NCI-H2196 (cell line): Measurements from ENCODE around the gene ADRM1.

ENCODE experiments used
- DNase-seq: peaks from one replicate; lab custom pipeline; 2025; ENCODE audit not compliant: unreplicated experiment; lab: John Stamatoyannopoulos, UW

ADRM1 gene

GRCh38 chr20:62336775-62337557 lies 34.2 kb downstream of the ADRM1 start:
- DNase-seq: no peak

GRCh38 chr20:62337558-62338293 lies 34.9 kb downstream of the ADRM1 start:
- no peak for DNase-seq

DNA sequence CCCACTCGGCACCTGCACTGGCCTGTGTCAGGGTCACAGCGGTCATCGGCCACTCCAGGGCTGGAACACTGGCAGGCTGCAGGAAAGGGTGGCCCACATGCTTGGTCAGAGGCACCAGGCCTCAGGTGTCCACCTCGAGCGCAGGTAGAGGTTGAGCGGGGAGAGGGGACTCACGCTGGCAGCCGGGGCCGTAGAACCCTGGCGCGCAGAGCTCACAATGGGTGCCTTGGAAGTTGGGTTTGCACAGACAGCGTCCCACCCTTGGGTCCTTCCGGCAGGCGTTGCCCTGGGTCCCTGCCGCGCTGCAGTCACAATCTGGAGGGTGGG lies 35.5 kb downstream of the ADRM1 start:
- no peak for DNase-seq

DNA sequence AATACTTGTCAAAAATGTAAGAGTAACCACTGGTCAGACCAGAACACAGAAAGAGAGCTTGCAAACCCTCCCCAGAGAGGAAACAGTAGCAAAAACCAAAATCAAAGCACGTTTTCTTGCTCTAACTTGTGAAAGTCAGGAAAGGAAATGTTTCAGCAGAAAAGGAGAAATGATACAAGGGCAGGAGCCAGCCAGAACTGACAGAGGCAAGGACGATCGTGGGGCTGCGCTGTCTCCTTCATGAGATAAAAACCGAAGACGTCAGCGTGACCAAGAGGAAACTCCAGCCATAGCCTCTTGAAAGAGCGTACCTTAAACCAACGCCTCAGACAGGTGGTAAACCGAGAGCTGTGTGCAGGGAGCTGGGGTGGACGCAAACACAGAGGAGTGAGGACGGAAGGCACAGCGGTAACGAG lies 36.9 kb downstream of the ADRM1 start:
- no peak for DNase-seq

DNA sequence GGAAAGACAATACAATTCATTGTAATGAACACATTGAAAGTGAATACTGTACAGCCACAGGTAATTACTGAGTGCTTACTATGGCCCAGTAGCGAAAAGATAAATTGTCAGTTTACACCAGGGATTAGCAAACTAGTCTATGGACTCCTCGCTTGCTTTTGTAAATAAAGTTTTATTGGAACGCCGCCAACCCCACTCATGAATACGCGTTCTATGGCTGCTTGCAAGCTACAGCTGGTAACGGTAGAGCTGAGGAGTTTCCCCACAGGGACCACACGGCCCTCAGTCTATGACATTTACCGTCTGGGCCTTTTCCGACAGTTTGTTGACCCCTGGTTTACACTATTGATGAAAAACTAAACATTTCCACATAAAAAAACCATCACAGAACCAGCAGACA lies 40.1 kb downstream of the ADRM1 start:
- DNase-seq: peak; percentile 55

GRCh38 chr20:62344092-62344491 lies 41.3 kb downstream of the ADRM1 start:
- DNase-seq: no peak

DNA sequence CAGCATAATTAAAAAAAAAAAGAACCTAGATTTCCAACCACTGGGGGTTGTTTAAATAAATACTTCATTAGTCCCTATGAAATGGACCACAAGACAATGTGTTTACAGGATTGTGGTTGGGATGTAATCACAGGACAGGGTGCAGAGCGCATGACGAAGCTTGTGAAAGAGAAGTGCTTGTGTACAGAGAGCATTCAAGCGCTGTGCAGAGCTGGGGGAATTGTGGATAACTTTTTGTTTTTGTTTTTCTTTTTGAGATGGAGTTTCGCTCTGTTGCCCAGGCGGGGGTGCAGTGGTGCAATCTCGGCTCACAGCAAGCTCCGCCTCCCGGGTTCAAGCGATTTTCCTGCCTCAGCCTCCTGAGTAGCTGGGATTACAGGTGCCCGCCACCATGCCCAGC lies 42.0 kb downstream of the ADRM1 start:
- DNase-seq: no peak

GRCh38 chr20:62345681-62346370 lies 43.0 kb downstream of the ADRM1 start:
- DNase-seq: no peak

- no peak for DNase-seq
Measured at GRCh38 chr20:62346398-62347150, 43.8 kb downstream of the ADRM1 start.

GRCh38 chr20:62347151-62347404 lies 44.3 kb downstream of the ADRM1 start:
- DNase-seq: no peak

DNA sequence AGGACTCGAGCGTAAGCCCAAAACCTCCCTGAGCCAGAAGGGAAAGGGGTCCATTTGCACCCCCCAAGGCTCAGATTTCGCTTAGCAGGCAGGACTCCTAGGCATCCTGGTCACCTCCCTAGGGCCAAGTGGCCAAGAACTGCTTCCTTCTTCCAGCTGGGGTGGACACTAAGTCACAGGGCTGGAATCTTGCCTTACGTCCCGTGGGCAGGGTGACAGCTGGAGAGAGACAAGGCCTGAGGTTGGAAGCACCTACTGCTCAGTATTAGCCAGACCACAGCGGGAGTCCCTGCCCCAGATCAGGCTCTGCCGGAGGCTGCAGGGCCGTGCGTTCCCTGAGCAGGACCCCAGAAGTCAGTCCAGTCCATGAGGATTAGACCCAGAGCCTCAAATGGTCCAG lies 44.6 kb downstream of the ADRM1 start:
- DNase-seq: no peak

GRCh38 chr20:62348604-62349003 lies 45.8 kb downstream of the ADRM1 start:
- DNase-seq: no peak

- DNase-seq: no peak
Measured at GRCh38 chr20:62349556-62350097, 46.8 kb downstream of the ADRM1 start.

DNA sequence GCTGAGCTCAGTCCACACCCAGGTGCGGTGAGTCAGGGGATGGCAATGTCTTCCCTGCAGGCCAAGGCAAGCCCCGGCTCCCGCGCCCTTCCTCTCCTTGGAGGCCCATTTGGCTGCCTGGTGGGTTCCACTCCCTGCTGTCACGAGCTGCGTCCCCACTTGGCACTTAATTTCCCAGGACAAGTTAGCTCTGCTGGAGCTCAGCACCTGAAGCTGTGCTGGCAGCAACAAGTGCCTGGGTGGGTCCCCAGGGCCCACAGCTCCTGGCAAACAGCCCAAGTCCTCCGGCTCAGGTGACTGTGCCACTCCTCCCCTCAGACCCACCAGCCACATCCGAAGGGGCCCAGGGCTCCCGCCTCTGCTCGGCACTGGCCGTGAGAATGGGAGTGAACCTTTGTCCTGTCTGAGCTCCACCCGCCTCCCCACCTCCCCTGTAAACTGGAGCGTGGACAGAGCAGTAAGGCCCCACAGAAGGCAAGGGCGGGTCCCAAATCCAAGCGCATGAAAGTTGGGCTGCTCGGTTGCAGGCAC lies 47.4 kb downstream of the ADRM1 start:
- DNase-seq: no peak

DNA sequence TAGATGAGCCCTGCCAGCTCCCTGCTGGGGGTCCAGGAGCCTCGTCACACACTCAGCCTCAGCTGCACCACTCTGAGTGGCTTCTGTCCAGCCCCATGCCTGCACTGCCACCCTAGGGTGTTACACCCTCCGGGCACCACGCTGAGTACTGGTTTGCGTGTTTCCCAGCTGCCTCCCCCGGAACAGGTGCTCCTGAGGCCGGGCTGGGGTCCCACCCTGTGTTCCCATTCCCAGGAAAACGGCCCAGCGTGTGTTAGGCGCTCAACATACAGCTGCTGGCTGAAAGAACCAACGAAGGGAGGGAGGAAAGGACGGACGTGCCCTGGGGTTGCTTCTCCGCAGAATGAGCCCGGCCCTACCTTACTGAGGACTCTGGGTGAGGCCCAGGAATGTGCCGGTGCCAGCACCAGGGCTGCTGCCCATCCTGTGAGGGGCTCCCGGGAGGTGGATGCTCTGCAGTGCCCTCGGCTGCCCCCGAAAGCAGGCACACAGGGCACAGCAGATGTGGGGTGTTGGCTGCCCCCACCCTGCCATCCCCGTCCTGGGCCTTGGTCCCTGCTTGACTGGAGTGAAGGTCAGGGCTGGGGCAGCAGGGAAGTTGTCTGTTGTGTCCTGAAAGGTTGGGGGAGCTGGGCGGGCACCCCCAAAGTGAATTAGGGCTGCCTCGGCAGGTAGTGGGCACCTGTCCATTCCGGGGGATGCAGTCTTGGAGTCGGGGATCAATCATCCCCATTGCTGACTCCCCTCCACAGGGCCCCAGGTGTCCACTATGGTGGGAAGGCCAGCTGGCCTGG lies 48.0 kb downstream of the ADRM1 start:
- no peak for DNase-seq

- DNase-seq: no peak
Measured at GRCh38 chr20:62351469-62352401, 48.9 kb downstream of the ADRM1 start.

DNA sequence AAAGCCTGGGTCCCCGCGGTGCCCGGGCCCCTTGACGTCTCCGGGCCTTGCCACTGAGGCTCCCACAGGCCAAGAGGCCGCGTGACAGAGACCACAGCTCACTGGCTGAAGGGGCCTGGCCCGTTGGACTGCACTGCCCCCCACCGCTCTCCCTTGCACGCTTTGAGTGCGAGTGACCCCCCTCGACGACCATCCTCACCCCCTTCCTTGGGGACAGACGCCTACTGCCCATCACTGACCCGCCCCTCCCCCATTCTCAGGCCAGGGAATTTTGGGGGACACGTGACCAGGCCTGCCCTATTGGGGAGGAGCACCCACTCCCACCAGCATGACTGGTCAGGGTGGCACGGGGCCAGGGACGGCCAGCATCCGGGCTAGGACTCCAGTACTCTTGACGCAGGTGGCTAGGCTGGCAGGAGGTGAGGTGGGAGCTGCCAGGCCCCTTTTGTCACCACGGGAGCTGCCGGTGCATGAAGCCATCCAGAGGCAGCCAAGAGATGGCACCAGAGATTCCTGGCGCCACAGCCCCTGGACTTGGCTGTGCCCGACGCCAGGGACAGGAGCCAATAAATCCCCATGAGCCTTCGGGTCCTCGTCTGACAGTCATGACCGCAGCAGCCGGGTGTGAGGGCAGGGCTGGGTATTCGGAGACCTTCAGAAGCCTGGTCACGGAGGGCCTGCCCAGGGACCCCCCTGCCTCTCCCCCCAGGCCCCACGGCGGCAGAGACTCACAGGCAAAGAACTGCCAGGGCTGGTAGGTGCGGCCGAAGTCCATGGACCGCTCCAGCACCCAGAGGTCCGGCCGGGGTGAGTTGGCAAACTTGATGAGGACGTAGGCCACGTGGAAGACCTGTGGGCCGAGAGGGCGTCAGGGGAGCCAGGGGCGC lies 49.8 kb downstream of the ADRM1 start:
- peak; percentile 96 for DNase-seq
